ENCODE measurements around the gene CNTRL. TPM values are rescaled to one million over a fixed set of nuclear protein-coding genes. Genes with fewer than 3 reads are reported as not detected.
A peak's percentile ranks its signal among the peaks of the same experiment; 100 is the strongest.
"Not testable (repeated sequence)": the region's sequence is repeated elsewhere in the genome, so short reads cannot be mapped to it uniquely, and the experiment has no call there.

The CNTRL gene
- total RNA-seq, 1 donor from 2014 or later: 26.3 TPM

- peak overlapping the region; percentile 60 for H3K27ac ChIP-seq
- peak in 1 of 2 donors; percentile 8 for ATAC-seq
- intact Hi-C loops (cut with DNase I): no loop called here
Observed at GRCh38 chr9:121122246-121123032, 47.7 kb downstream of the CNTRL start.

GRCh38 chr9:121123816-121124535 is 49.2 kb downstream of the CNTRL start:
- intact Hi-C loops (cut with DNase I): no loop called here
- no peaks in the 10 kb centered on the region for H3K27me3 ChIP-seq (ENCODE audit: low read depth)
- H3K4me1 ChIP-seq: peaks cover 22% of the 10 kb centered on the region
- no peak overlapping the region for H3K4me3 ChIP-seq
- H3K36me3 ChIP-seq: peaks cover 12% of the 10 kb centered on the region
- no peaks in the 10 kb centered on the region for H3K9me3 ChIP-seq
- DNase-seq (no peak), ATAC-seq (no peak)
- H3K27ac ChIP-seq: no peak overlapping the region
- no peak for TF ChIP-seq CTCF (IDR thresholded peaks at IDR 0.05)

More at GRCh38 chr9:121122246-121123032, 47.7 kb downstream of the CNTRL start:
- peaks cover 22% of the 10 kb centered on the region for H3K4me1 ChIP-seq
- peaks cover 19% of the 10 kb centered on the region for H3K36me3 ChIP-seq
- no peak for DNase-seq
- no peak for TF ChIP-seq CTCF (IDR thresholded peaks at IDR 0.05)
- H3K9me3 ChIP-seq: no peaks in the 10 kb centered on the region
- H3K27me3 ChIP-seq (ENCODE audit: low read depth): no peaks in the 10 kb centered on the region
- peak overlapping the region; percentile 54 for H3K4me3 ChIP-seq

- Histone ChIP-seq H3K36me3 (peaks cover 12% of the 10 kb centered on the region), H3K4me3 (no peak overlapping the region), H3K9me3 (no peaks in the 10 kb centered on the region), H3K27ac (no peak overlapping the region), H3K4me1 (peaks cover 22% of the 10 kb centered on the region), H3K27me3 (ENCODE audit: low read depth) (no peaks in the 10 kb centered on the region)
- DNase-seq (no peak), ATAC-seq (no peak)
- intact Hi-C loops (cut with DNase I): no loop called here
- no peak for TF ChIP-seq CTCF (IDR thresholded peaks at IDR 0.05)
Observed at GRCh38 chr9:121125590-121125989, 50.8 kb downstream of the CNTRL start.

GRCh38 chr9:121129384-121129783 is 54.6 kb downstream of the CNTRL start:
- peaks cover 19% of the 10 kb centered on the region for H3K36me3 ChIP-seq
- H3K9me3 ChIP-seq; DNase-seq; intact Hi-C loops (cut with DNase I); ATAC-seq; H3K27ac ChIP-seq; H3K27me3 ChIP-seq (ENCODE audit: low read depth); H3K4me3 ChIP-seq; H3K4me1 ChIP-seq: not testable (repeated sequence)

GRCh38 chr9:121133104-121133816 is 58.5 kb downstream of the CNTRL start:
- DNase-seq (peak; percentile 77), ATAC-seq (peak; percentile 46 to 49)
- no peak for TF ChIP-seq CTCF (IDR thresholded peaks at IDR 0.05)
- Histone ChIP-seq H3K27ac (no peak overlapping the region), H3K4me3 (no peak overlapping the region), H3K4me1 (peaks cover 7% of the 10 kb centered on the region), H3K9me3 (no peaks in the 10 kb centered on the region), H3K36me3 (peaks cover 37% of the 10 kb centered on the region), H3K27me3 (ENCODE audit: low read depth) (no peaks in the 10 kb centered on the region)
- intact Hi-C loops (cut with DNase I): no loop called here

Measured in lower lobe of right lung (tissue), 2 donors.